B cell (primary cell): ENCODE results near the gene GPR180. TPM values are rescaled to one million over a fixed set of nuclear protein-coding genes. Genes with fewer than 3 reads are reported as not detected.

ENCODE experiments used
- ATAC-seq: fragments of 200-7000 bp; cut with Tn5 transposase; one replicate; pipeline ENCODE4 v1.10.0; 2021; ENCODE audit warnings: low read depth, mild to moderate bottlenecking, moderate number of reproducible peaks, moderate library complexity
- CTCF ChIA-PET: fragments of 350-600 bp; sonication (Branson Sonifier 250); formaldehyde crosslinking; loops from one replicate; lab custom pipeline; 2021; ENCODE audit warnings: antibody characterized with exemption, inconsistent platforms; lab: Charles Lee
- POLR2A ChIA-PET: fragments of 350-600 bp; sonication (Branson Sonifier 250); formaldehyde crosslinking; loops from one replicate; lab custom pipeline; 2021; ENCODE audit warnings: antibody characterized with exemption; lab: Charles Lee
- DNase-seq: peaks from one replicate; pipeline ENCODE4 v3.0.0; 2013
- H2AFZ ChIP-seq: 2 replicates; pipeline ENCODE4 v1.6.1; 2012; ENCODE audit warnings: mild to moderate bottlenecking, low read depth, low read length; ENCODE audit not compliant: insufficient read depth, poor library complexity, severe bottlenecking
- H3K27ac ChIP-seq, 2 donors: 1 replicate in 1 of 2; 2 replicates in 1 of 2; pipeline ENCODE4 v1.5.1; 2012 to 2013; ENCODE audit warnings: low read length in 2 of 2, mild to moderate bottlenecking in 2 of 2, moderate library complexity in 1 of 2
- H3K27me3 ChIP-seq, 4 experiments: fragments of 200-600 bp in 1 of 4; sonication (generic) in 1 of 4; replicated peaks in 1 of 4; 1 replicate in 2 of 4; 2 replicates in 2 of 4; pipeline versions ENCODE4 v1.6.1 to v1.7.0; 2013 to 2016; ENCODE audit warnings: low read length in 3 of 4, mild to moderate bottlenecking in 2 of 4, mixed read lengths in 1 of 4, moderate library complexity in 1 of 4; ENCODE audit not compliant: insufficient read depth in 4 of 4, control insufficient read depth in 3 of 4; ENCODE audit errors: control extremely low read depth in 1 of 4
- H3K36me3 ChIP-seq, 2 experiments: replicated peaks in 1 of 2; 1 replicate in 1 of 2; 2 replicates in 1 of 2; pipeline versions ENCODE4 v1.6.1 to v1.7.1; 2013; ENCODE audit warnings: low read length in 1 of 2; ENCODE audit not compliant: insufficient read depth in 2 of 2, control insufficient read depth in 1 of 2; ENCODE audit errors: control extremely low read depth in 1 of 2, extremely low read depth in 1 of 2
- H3K4me1 ChIP-seq, 2 donors: fragments of 200-600 bp in 1 of 2; sonication (generic) in 1 of 2; 1 replicate in 1 of 2; 2 replicates in 1 of 2; pipeline versions ENCODE4 v1.5.1 to v1.6.1; 2013 to 2017; ENCODE audit warnings: low read length in 2 of 2; ENCODE audit not compliant: control insufficient read depth in 2 of 2, insufficient read depth in 2 of 2
- H3K4me2 ChIP-seq: replicated peaks from 2 replicates; pipeline ENCODE3; 2012; ENCODE audit warnings: mild to moderate bottlenecking, low read depth, low read length; ENCODE audit not compliant: poor library complexity, severe bottlenecking
- H3K4me3 ChIP-seq, 5 experiments: fragments of 200-600 bp in 1 of 5; sonication (generic) in 1 of 5; 1 replicate in 3 of 5; 2 replicates in 2 of 5; pipeline versions ENCODE4 v1.5.1 to v1.7.0; 2011 to 2016; ENCODE audit warnings: low read length in 4 of 5, mild to moderate bottlenecking in 4 of 5, low read depth in 2 of 5, control low read depth in 1 of 5, moderate library complexity in 1 of 5; ENCODE audit not compliant: insufficient read depth in 1 of 5; ENCODE audit errors: control extremely low read depth in 1 of 5, extremely low read depth in 1 of 5
- H3K79me2 ChIP-seq: fragments of 200-600 bp; sonication (generic); one replicate; pipeline ENCODE4 v1.6.0; 2016; ENCODE audit warnings: low read length; ENCODE audit not compliant: control insufficient read depth, insufficient read depth
- H3K9ac ChIP-seq: fragments of 200-600 bp; sonication (generic); 2 replicates; pipeline ENCODE4 v1.6.1; 2017; ENCODE audit warnings: mild to moderate bottlenecking, low read length, moderate library complexity
- H3K9me3 ChIP-seq, 3 donors: one replicate each; pipeline versions ENCODE4 v1.6.1 to v1.7.1; 2013; ENCODE audit warnings: low read length in 2 of 3; ENCODE audit not compliant: control insufficient read depth in 2 of 3, insufficient read depth in 1 of 3; ENCODE audit errors: control extremely low read depth in 1 of 3
- H4K20me1 ChIP-seq: 2 replicates; pipeline ENCODE4 v1.6.0; 2012; ENCODE audit warnings: mild to moderate bottlenecking, low read length; ENCODE audit not compliant: insufficient read depth, control insufficient read depth, poor library complexity, severe bottlenecking
- H3K27ac Mint-ChIP-seq: one replicate; pipeline ENCODE4 v1.8.0; 2021; ENCODE audit warnings: mixed read lengths
- H3K27me3 Mint-ChIP-seq: one replicate; pipeline ENCODE4 v1.8.0; 2021; ENCODE audit warnings: mixed read lengths
- H3K4me1 Mint-ChIP-seq: one replicate; pipeline ENCODE4 v1.8.0; 2021; ENCODE audit warnings: mixed read lengths
- H3K4me3 Mint-ChIP-seq: one replicate; pipeline ENCODE4 v1.8.0; 2021; ENCODE audit warnings: mixed read lengths
- H3K9me3 Mint-ChIP-seq: one replicate; pipeline ENCODE4 v1.8.0; 2022; ENCODE audit warnings: mixed read lengths; ENCODE audit not compliant: insufficient read depth
- EZH2 ChIP-seq: IDR thresholded peaks from 2 replicates; pipeline ENCODE4 v1.6.1; 2012; ENCODE audit warnings: borderline replicate concordance, low read depth, mild to moderate bottlenecking, moderate library complexity, low read length; ENCODE audit not compliant: insufficient read depth, poor library complexity, severe bottlenecking
- WGBS: methylation state at CpG from one replicate; pipeline ENCODE4 v1.1.5; 2013; ENCODE audit warnings: missing lambda C conversion rate; ENCODE audit not compliant: insufficient coverage; 5-methylcytosine and 5-hydroxymethylcytosine counted together
- intact Hi-C: fragments of 100-400 bp; cut with micrococcal nuclease; formaldehyde crosslinking; loops from one replicate; pipeline ENCODE4 v1.10.0; 2022
- polyA plus RNA-seq: library from polyadenylated mRNA; depleted of rRNA; stranded (reverse); fragments of >200 nt; gene quantifications from 2 replicates; pipeline ENCODE4 v1.2.3, GENCODE V29; 2012
- total RNA-seq, 2 donors: library from RNA; stranded (reverse); fragments of 120-200 nt in 1 of 2; gene quantifications; 1 replicate in 1 of 2; 2 replicates in 1 of 2; pipeline versions ENCODE4 v1.2.3 to v1.2.4, GENCODE V29; 2013 to 2022
- TF ChIP-seq, protein P1 (sequence below): fragments of 200-600 bp; IDR thresholded peaks from one replicate; pipeline ENCODE4 v1.8.0; 2022; ENCODE audit warnings: antibody characterized with exemption, mild to moderate bottlenecking

GPR180 gene
- total and polyA plus RNA-seq, 2 donors (not counting 1 experiment from before 2014, with no cell fraction given): 1.2 to 4.7 TPM

DNA sequence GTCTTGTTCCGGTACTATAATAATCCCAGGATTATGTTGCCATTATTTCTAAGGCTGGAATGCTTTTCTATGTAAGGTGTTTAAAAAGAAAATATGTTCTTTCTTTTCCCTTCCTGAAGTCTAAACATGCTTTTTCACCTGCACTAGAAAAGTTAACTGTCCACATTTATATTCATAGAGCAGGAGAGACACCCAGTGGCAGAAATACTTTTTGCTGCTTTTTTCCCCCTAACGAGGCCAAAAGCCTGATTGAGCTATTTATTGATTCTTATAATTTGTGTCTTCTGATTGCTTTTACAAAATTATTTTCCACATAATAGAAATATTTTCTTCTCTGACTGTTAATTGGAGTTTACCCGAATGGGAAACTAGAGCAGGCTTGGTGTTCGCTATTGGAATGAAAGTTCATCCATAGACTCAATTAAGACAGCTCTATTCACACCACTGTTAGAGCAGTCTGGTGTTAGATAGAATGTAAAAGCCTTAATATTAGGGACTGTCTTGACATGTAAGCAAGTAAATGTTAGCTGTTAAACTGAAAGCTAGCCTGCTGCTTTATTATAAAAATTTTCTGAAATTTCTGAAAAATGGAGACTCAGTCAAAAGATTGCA is 15.8 kb downstream of the GPR180 start:
- WGBS: no CpG with 5 or more reads among the region's 4 CpGs
- CTCF ChIA-PET: interaction anchor here (0.7 to 11.2 kb wide), 29 partner anchors 9 to 787 kb away, joined by 3 to 366 read pairs (median 4); partner anchors contain the start of genes GPR180 and TGDS

More for the DNA sequence above, 15.8 kb downstream of the GPR180 start:
- H3K4me3 ChIP-seq: no peak overlapping the region
- ATAC-seq: no peak
- H3K9ac ChIP-seq: no peak overlapping the region
- no peaks in the 10 kb centered on the region for H3K79me2 ChIP-seq
- intact Hi-C loops: no loop called here
- TF ChIP-seq EZH2: no peak
- TF ChIP-seq, protein P1, sequence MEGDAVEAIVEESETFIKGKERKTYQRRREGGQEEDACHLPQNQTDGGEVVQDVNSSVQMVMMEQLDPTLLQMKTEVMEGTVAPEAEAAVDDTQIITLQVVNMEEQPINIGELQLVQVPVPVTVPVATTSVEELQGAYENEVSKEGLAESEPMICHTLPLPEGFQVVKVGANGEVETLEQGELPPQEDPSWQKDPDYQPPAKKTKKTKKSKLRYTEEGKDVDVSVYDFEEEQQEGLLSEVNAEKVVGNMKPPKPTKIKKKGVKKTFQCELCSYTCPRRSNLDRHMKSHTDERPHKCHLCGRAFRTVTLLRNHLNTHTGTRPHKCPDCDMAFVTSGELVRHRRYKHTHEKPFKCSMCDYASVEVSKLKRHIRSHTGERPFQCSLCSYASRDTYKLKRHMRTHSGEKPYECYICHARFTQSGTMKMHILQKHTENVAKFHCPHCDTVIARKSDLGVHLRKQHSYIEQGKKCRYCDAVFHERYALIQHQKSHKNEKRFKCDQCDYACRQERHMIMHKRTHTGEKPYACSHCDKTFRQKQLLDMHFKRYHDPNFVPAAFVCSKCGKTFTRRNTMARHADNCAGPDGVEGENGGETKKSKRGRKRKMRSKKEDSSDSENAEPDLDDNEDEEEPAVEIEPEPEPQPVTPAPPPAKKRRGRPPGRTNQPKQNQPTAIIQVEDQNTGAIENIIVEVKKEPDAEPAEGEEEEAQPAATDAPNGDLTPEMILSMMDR: peak; percentile 86
- Mint-ChIP-seq H3K27ac (no peak overlapping the region), H3K27me3 (no peaks in the 10 kb centered on the region), H3K4me1 (no peaks in the 10 kb centered on the region), H3K9me3 (no peaks in the 10 kb centered on the region), H3K4me3 (no peak overlapping the region)
- H3K27ac ChIP-seq: no peak overlapping the region
- POLR2A ChIA-PET: interaction anchor here (0.5 kb wide), 1 partner anchor 559 kb away, joined by 3 read pairs; no protein-coding TSS in a partner anchor
- no peak overlapping the region for H2AFZ ChIP-seq
- H3K27me3 ChIP-seq: no peaks in the 10 kb centered on the region
- H3K9me3 ChIP-seq: no peaks in the 10 kb centered on the region
- H3K4me2 ChIP-seq: no peak overlapping the region
- DNase-seq: peak; percentile 59
- H3K4me1 ChIP-seq: no peaks in the 10 kb centered on the region
- peaks cover 0 to 6% of the 10 kb centered on the region in 2 experiments for H3K36me3 ChIP-seq
- no peaks in the 10 kb centered on the region for H4K20me1 ChIP-seq
